Measurements from ENCODE around the gene BICD1. TPM values are rescaled to one million over a fixed set of nuclear protein-coding genes. Genes with fewer than 3 reads are reported as not detected.

The BICD1 gene
- polyA plus RNA-seq, 1 of the 3 experiments (the other 2 are of a cell fraction): 12.1 TPM

GRCh38 chr12:32418221-32418620 is 311.6 kb downstream of the BICD1 start:
- Histone ChIP-seq H3K27me3 (ENCODE audit: insufficient read depth) (no peaks in the 10 kb centered on the region), H4K20me1 (ENCODE audit: insufficient read depth) (no peaks in the 10 kb centered on the region), H3F3A (replicated peaks; ENCODE audit: insufficient read depth) (no peaks in the 10 kb centered on the region), H3K9me3 (no peaks in the 10 kb centered on the region), H3K4me1 (ENCODE audit: control insufficient read depth in 1 of 2, insufficient read depth in 2 of 2, low read depth in 1 of 2, low read length in 1 of 2) (peaks cover 0 to 5% of the 10 kb centered on the region in 2 experiments; a peak in 1 of 4 replicates), H3K4me2 (no peak overlapping the region), H3K9ac (no peak overlapping the region), H2AFZ (ENCODE audit: low read depth) (no peak overlapping the region), H3K4me3 (ENCODE audit: low read depth in 2 of 2, low read length in 1 of 2) (no peak overlapping the region), H3K79me2 (ENCODE audit: insufficient read depth) (no peaks in the 10 kb centered on the region), H3K27ac (ENCODE audit: low read depth in 2 of 2, low read length in 1 of 2) (no peak overlapping the region), H3K9me2 (no peaks in the 10 kb centered on the region), H3K36me3 (replicated peaks in 1 of 2; ENCODE audit: control insufficient read depth in 1 of 2, insufficient read depth in 2 of 2, low read length in 1 of 2) (no peaks in the 10 kb centered on the region)
- ChIA-PET POLR2A (no interaction called here), CTCF (no interaction called here)
- no peak for DNase-seq
- TF ChIP-seq, protein P1, sequence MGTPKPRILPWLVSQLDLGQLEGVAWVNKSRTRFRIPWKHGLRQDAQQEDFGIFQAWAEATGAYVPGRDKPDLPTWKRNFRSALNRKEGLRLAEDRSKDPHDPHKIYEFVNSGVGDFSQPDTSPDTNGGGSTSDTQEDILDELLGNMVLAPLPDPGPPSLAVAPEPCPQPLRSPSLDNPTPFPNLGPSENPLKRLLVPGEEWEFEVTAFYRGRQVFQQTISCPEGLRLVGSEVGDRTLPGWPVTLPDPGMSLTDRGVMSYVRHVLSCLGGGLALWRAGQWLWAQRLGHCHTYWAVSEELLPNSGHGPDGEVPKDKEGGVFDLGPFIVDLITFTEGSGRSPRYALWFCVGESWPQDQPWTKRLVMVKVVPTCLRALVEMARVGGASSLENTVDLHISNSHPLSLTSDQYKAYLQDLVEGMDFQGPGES (IDR thresholded peaks at IDR 0.05; ENCODE audit: low read depth, low read length): no peak
- TF ChIP-seq TCF12 (IDR thresholded peaks at IDR 0.05): no peak
- TF ChIP-seq RAD21 (IDR thresholded peaks at IDR 0.05; ENCODE audit: low read length): no peak
- TF ChIP-seq EP300 (IDR thresholded peaks at IDR 0.05; ENCODE audit: borderline replicate concordance in 1 of 2, low read depth in 1 of 2, low read length in 1 of 2): no peak
- no peak for TF ChIP-seq GATA2 (CRISPR knock-in tag; IDR thresholded peaks at IDR 0.05)
- no peak for TF ChIP-seq POLR2AphosphoS5 (IDR thresholded peaks at IDR 0.05; ENCODE audit: low read depth, low read length)
- TF ChIP-seq, protein P2, sequence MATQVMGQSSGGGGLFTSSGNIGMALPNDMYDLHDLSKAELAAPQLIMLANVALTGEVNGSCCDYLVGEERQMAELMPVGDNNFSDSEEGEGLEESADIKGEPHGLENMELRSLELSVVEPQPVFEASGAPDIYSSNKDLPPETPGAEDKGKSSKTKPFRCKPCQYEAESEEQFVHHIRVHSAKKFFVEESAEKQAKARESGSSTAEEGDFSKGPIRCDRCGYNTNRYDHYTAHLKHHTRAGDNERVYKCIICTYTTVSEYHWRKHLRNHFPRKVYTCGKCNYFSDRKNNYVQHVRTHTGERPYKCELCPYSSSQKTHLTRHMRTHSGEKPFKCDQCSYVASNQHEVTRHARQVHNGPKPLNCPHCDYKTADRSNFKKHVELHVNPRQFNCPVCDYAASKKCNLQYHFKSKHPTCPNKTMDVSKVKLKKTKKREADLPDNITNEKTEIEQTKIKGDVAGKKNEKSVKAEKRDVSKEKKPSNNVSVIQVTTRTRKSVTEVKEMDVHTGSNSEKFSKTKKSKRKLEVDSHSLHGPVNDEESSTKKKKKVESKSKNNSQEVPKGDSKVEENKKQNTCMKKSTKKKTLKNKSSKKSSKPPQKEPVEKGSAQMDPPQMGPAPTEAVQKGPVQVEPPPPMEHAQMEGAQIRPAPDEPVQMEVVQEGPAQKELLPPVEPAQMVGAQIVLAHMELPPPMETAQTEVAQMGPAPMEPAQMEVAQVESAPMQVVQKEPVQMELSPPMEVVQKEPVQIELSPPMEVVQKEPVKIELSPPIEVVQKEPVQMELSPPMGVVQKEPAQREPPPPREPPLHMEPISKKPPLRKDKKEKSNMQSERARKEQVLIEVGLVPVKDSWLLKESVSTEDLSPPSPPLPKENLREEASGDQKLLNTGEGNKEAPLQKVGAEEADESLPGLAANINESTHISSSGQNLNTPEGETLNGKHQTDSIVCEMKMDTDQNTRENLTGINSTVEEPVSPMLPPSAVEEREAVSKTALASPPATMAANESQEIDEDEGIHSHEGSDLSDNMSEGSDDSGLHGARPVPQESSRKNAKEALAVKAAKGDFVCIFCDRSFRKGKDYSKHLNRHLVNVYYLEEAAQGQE (IDR thresholded peaks at IDR 0.05; ENCODE audit: low read depth, low read length): no peak
- TF ChIP-seq NRF1 (IDR thresholded peaks at IDR 0.05; ENCODE audit: low read depth, low read length): no peak
- TF ChIP-seq JUND (IDR thresholded peaks at IDR 0.05): no peak
- WGBS (ENCODE audit: low lambda C conversion rate): 90% methylated on average over 5 of the region's 5 CpGs

- Histone ChIP-seq H3K4me3 (ENCODE audit: low read depth in 2 of 2, low read length in 1 of 2) (no peak overlapping the region), H3F3A (replicated peaks; ENCODE audit: insufficient read depth) (no peaks in the 10 kb centered on the region), H3K9me2 (no peaks in the 10 kb centered on the region), H3K27me3 (ENCODE audit: insufficient read depth) (no peaks in the 10 kb centered on the region), H2AFZ (ENCODE audit: low read depth) (no peak overlapping the region), H3K9ac (no peak overlapping the region), H3K4me2 (no peak overlapping the region), H3K79me2 (ENCODE audit: insufficient read depth) (no peaks in the 10 kb centered on the region), H3K27ac (ENCODE audit: low read depth in 2 of 2, low read length in 1 of 2) (no peak overlapping the region), H3K9me3 (no peaks in the 10 kb centered on the region), H3K4me1 (ENCODE audit: control insufficient read depth in 1 of 2, insufficient read depth in 2 of 2, low read depth in 1 of 2, low read length in 1 of 2) (peaks cover 0 to 5% of the 10 kb centered on the region in 2 experiments; a peak in 1 of 4 replicates), H4K20me1 (ENCODE audit: insufficient read depth) (no peaks in the 10 kb centered on the region), H3K36me3 (replicated peaks in 1 of 2; ENCODE audit: control insufficient read depth in 1 of 2, insufficient read depth in 2 of 2, low read length in 1 of 2) (no peaks in the 10 kb centered on the region)
- no peak for TF ChIP-seq MAX (IDR thresholded peaks at IDR 0.05; ENCODE audit: low read depth)
- TF ChIP-seq USF2 (IDR thresholded peaks at IDR 0.05; ENCODE audit: borderline replicate concordance, low read depth, low read length): no peak
- no peak for TF ChIP-seq SIN3A (IDR thresholded peaks at IDR 0.05; ENCODE audit: borderline replicate concordance, low read depth, low read length)
- TF ChIP-seq FOXJ3 (CRISPR knock-in tag; IDR thresholded peaks at IDR 0.05): no peak
- no peak for TF ChIP-seq TCF12 (IDR thresholded peaks at IDR 0.05)
- no peak for DNase-seq
- 73% methylated on average over 4 of the region's 5 CpGs for WGBS (ENCODE audit: low lambda C conversion rate)
- POLR2A ChIA-PET: no interaction called here
- CTCF ChIA-PET: no interaction called here
Observed at GRCh38 chr12:32418903-32419519, 312.4 kb downstream of the BICD1 start.
